Measurements from ENCODE around the gene RHOT2. TPM values are rescaled to one million over a fixed set of nuclear protein-coding genes. Genes with fewer than 3 reads are reported as not detected.
A peak's percentile ranks its signal among the peaks of the same experiment; 100 is the strongest.

Gene RHOT2
- total RNA-seq, 2 experiments from 2014 or later: 140 to 141 TPM

DNA sequence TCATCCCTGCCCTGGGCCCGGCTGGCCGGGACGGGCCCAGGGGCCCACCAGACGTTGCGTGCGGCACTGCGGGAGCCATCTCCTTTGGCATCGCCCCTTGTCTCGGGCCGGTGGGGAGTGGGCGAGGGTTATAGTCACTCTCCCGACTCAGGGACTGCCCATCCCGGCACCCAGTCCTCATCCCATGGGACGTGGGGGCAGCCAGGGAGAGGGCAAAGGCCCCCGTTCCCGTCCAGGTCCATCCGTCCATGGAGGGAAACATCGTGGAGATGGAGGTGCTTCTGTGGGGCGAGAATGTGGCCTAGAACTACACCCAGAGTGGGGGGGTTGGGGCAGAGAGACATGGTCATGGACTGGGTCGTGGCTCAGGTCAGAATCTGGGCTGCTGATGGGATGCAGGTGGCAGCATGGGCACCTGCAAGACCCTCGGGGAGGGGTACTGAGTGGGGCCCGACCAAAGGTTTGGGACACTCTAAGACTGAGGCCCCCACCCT lies 21.2 kb upstream of the RHOT2 start:
- Mint-ChIP-seq H3K27me3 (no peaks in the 10 kb centered on the region), H3K4me1 (peaks cover 33% of the 10 kb centered on the region), H3K4me3 (no peak overlapping the region), H3K36me3 (ENCODE audit: low read depth) (no peaks in the 10 kb centered on the region), H3K9me3 (no peaks in the 10 kb centered on the region), H3K27ac (no peak overlapping the region)
- ChIA-PET CTCF (no interaction called here), POLR2A (no interaction called here)
- DNase-seq: no peak

DNA sequence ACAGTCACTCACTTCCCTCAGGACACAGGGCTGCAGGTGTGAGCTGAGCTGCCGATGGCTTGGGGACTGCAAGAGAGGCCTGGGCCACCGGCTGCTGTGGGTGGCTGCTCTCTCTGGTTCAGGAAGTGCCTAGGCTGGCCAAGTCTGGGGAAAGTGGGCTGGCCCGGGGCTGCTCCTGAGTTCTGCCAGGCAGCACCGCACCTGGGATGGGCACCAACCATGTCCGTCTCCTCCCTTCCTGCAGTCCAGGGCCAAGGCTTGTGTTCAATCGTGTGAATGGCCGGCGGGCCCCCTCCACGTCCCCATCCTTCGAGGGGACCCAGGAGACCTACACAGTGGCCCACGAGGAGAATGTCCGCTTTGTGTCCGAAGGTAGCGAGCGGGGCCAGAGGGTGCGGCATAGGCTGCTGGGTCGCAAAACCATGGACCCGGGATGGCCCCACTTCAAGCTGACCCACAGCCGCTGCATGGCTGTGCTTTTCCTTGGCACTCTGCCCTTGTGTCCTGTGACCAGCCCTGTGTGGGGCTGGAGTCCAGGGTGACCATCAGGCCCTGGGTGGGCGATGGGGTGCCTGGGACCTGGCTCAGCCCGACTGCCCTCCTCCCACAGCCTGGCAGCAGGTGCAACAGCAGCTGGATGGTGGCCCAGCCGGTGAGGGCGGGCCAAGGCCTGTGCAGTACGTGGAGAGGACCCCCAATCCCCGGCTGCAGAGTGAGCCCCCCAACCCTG lies 20.6 kb upstream of the RHOT2 start:
- Mint-ChIP-seq H3K4me3 (no peak overlapping the region), H3K9me3 (no peaks in the 10 kb centered on the region), H3K4me1 (peaks cover 33% of the 10 kb centered on the region), H3K36me3 (ENCODE audit: low read depth) (no peaks in the 10 kb centered on the region), H3K27ac (no peak overlapping the region), H3K27me3 (no peaks in the 10 kb centered on the region)
- ChIA-PET POLR2A (interaction anchor here (0.7 to 3.0 kb wide), 4 partner anchors 9 to 32 kb away, joined by 3 to 18 read pairs (median 6); partner anchors contain the start of genes METTL26 and RHOT2), CTCF (interaction anchor here (0.8 to 1.4 kb wide), 5 partner anchors 9 to 59 kb away, joined by 3 to 9 read pairs (median 4); partner anchors contain the start of genes METTL26, RHBDL1 and STUB1)
- no peak for DNase-seq

DNA sequence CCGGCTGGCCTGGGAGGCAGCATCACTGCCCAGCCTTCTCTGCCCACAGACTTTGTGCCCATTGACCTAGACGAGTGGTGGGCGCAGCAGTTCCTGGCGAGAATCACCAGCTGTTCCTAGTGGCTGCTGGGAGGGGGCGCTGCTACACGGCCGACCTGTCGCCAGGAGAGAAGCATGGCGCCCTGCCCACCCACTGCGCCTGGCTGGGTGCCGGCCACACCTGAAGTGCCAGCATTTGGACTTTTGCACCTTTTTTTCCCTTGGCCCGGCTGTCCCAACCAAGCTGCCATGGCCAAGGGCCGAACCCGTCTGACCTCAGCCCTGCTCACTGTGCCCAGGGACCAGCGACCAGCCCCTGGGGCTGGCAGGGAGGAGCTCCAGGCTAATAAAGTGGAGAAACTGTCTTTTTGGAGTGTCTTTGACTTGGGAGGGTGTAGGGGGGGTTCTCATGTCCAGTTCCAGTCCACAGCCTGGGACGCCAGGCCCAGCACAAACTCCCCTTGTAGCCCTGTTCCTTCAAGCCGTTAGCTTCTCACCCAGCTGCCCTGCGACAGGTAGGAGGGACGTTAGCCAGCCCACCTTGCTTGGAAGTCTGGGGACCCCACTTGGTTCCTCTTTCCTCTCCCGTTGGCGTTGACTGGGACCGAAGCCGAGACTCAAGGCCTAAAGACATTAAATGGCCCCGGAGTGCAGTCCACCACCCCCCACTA lies 19.7 kb upstream of the RHOT2 start:
- POLR2A ChIA-PET: interaction anchor here (0.7 to 3.0 kb wide), 6 partner anchors 10 to 31 kb away, joined by 3 to 18 read pairs (median 6); partner anchors contain the start of genes METTL26, RHBDL1 and RHOT2
- Mint-ChIP-seq H3K36me3 (ENCODE audit: low read depth) (no peaks in the 10 kb centered on the region), H3K27ac (peak overlapping the region; percentile 64), H3K9me3 (no peaks in the 10 kb centered on the region), H3K4me1 (peaks cover 29% of the 10 kb centered on the region), H3K27me3 (no peaks in the 10 kb centered on the region), H3K4me3 (peak overlapping the region; percentile 74)
- CTCF ChIA-PET: interaction anchor here (0.8 to 1.4 kb wide), 7 partner anchors 9 to 59 kb away, joined by 3 to 9 read pairs (median 3); partner anchors contain the start of genes METTL26, RHBDL1, RHOT2 and STUB1
- DNase-seq: peak; percentile 57

DNA sequence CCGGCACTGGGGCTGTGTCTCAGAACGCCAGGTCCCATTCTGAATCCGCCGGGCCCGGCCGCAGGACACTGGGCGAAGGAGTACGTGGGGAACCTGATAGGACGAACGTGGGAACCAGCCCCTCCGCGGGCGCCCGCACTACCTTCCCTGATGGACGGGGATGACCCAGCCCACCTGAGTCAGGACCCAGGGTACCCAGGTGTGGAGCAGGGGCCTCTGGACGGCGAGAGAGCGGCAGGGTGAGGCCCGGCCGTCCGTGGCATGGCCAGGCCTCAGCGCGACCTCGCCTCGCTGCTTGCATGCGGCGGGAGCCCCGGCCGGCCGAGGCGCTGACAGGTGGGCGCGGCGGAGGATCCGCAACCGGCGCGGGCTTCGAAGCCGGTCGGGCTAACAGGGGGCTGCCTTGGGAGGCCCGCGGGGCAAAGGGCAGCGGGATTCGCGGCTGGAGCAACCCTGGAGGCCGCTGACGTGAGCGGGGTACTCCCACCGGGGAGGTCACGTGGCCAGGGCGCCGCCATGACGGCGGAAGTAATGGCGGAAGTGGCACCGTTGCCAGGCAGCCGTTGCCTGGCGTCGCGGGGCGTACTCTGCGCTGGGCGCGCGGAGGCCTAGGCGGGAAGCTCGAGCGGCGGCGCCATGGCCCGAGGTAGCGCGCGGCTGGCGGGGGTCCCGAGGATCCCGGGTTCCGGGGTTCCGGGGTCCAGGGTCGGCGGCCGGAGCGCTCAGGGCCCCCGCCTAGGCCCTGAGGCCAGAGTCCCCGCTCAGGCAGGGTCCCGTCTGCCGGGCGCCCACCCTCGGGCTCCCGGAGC lies 18.9 kb upstream of the RHOT2 start, which contains the start of gene WDR90:
WDR90 (plus strand) TSS at position 585 of the 809 bp plus-strand sequence; CDS start at position 637, 52 bp downstream.
- Mint-ChIP-seq H3K36me3 (ENCODE audit: low read depth) (no peaks in the 10 kb centered on the region), H3K4me3 (peak within 1 kb of the TSS; percentile 75), H3K9me3 (no peaks in the 10 kb centered on the region), H3K27me3 (no peaks in the 10 kb centered on the region), H3K27ac (peak within 1 kb of the TSS; percentile 64), H3K4me1 (peaks cover 28% of the 10 kb centered on the region)
- POLR2A ChIA-PET: interaction anchor here (0.8 to 3.0 kb wide), 12 partner anchors 11 to 298 kb away, joined by 3 to 18 read pairs (median 4); partner anchors contain the start of genes CAPN15, METTL26, RHBDL1 and RHOT2
- peak; percentile 95 for DNase-seq
- CTCF ChIA-PET: interaction anchor here (0.8 to 1.4 kb wide), 8 partner anchors 8 to 60 kb away, joined by 3 to 9 read pairs (median 3); partner anchors contain the start of genes METTL26, RHOT2 and STUB1

DNA sequence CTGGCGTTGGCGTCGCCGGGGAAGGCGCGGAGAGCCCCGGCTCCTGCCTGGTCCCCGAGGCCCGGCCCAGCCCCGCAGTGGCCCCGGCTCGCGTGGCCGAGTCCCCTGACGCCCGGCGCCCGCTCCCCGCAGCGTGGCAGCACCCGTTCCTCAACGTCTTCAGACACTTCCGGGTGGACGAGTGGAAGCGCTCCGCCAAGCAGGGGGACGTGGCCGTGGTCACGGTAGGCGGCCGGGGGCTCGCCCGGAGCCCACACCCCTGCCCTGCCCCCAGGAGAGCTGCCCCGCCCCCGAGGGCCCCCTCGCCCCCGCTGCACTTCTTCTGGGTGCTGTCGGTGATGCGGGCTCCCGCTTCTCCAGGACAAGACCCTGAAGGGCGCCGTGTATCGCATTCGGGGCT lies 18.3 kb upstream of the RHOT2 start:
- peaks cover 23% of the 10 kb centered on the region for H3K4me1 Mint-ChIP-seq
- DNase-seq: peak; percentile 26
- POLR2A ChIA-PET: interaction anchor here (0.8 to 3.0 kb wide), 12 partner anchors 11 to 298 kb away, joined by 3 to 18 read pairs (median 4); partner anchors contain the start of genes CAPN15, JMJD8, METTL26 and RHBDL1
- H3K27me3 Mint-ChIP-seq: no peaks in the 10 kb centered on the region
- no peaks in the 10 kb centered on the region for H3K36me3 Mint-ChIP-seq (ENCODE audit: low read depth)
- peak overlapping the region; percentile 16 for H3K27ac Mint-ChIP-seq
- H3K9me3 Mint-ChIP-seq: no peaks in the 10 kb centered on the region
- CTCF ChIA-PET: interaction anchor here (0.8 to 1.0 kb wide), 3 partner anchors 11 to 18 kb away, joined by 3 read pairs; partner anchors contain the start of genes METTL26 and RHOT2
- peak overlapping the region; percentile 75 for H3K4me3 Mint-ChIP-seq

DNA sequence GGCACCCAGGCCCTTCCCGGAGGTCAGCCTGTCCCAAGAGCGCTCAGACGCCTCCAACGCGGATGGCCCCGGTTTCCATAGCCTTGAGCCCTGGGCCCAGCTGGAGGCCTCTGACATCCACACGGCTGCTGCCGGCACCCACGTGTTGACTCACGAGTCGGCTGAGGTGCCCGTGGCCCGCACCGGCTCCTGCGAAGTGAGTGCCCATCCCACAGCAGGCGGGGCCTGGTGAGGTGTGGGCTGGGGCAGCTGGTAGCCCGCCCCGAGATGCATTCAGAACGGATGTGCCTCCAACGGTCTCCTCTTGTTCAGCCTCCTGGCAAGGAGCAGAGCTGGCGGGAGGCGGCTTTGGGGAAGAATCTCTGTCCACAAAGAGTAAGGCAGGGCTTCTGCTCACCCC lies 16.1 kb upstream of the RHOT2 start:
- peaks cover 19% of the 10 kb centered on the region for H3K4me1 Mint-ChIP-seq
- H3K4me3 Mint-ChIP-seq: no peak overlapping the region
- H3K27ac Mint-ChIP-seq: no peak overlapping the region
- POLR2A ChIA-PET: interaction anchor here (1.5 kb wide), 1 partner anchor 10 kb away, joined by 4 read pairs; the partner anchor contains the start of gene MCRIP2
- H3K36me3 Mint-ChIP-seq (ENCODE audit: low read depth): no peaks in the 10 kb centered on the region
- no peaks in the 10 kb centered on the region for H3K27me3 Mint-ChIP-seq
- CTCF ChIA-PET: interaction anchor here (0.7 kb wide), 1 partner anchor 14 kb away, joined by 3 read pairs; no protein-coding TSS in a partner anchor
- H3K9me3 Mint-ChIP-seq: no peaks in the 10 kb centered on the region
- no peak for DNase-seq

DNA sequence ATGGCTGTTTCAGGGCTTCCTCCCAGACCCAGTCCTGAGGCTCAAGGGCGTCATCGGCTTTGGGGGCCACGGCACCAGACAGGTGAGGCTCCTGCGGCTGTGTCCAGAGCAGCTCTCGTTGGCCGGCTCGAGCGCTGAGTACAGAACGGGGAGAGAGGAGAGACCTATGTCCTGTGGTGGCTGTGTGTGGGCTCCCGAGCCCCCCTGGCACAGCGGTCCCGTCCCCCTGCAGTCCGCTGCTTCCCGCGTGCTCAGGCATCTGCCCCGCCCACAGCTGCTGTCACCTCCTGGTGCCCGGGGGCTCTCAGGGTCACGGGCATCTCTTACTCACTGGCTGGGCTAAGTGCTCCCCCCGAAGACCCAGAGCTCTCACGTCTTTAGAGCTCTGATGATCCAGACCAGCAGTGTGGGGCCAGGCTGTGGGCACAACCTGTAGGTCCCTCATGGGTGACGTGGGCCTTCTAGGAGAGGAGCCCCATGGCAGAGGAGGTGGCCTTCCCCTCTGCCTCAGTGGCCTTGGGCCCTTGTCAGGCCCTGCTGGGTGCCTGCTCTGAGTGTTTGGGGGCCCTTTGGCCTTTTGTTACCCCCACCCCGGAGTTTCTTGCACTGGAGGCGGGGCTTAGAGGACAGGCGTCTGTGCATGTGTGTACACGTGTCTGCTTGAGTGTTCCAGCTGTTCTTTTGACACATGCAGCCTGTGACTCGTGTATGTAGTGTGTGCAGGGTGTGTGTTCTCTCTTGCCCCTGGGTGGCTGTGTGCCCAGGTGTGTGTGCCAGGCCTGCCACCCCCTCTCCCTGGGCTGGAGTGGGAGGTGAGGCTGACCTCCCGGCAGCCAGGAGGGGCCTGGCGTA lies 15.3 kb upstream of the RHOT2 start:
- no peak overlapping the region for H3K27ac Mint-ChIP-seq
- no peak for DNase-seq
- H3K27me3 Mint-ChIP-seq: no peaks in the 10 kb centered on the region
- no peaks in the 10 kb centered on the region for H3K36me3 Mint-ChIP-seq (ENCODE audit: low read depth)
- H3K9me3 Mint-ChIP-seq: no peaks in the 10 kb centered on the region
- no peak overlapping the region for H3K4me3 Mint-ChIP-seq
- CTCF ChIA-PET: interaction anchor here (0.7 kb wide), 1 partner anchor 13 kb away, joined by 3 read pairs; no protein-coding TSS in a partner anchor
- POLR2A ChIA-PET: interaction anchor here (1.5 kb wide), 1 partner anchor 11 kb away, joined by 4 read pairs; the partner anchor contains the start of gene MCRIP2
- peaks cover 15% of the 10 kb centered on the region for H3K4me1 Mint-ChIP-seq

DNA sequence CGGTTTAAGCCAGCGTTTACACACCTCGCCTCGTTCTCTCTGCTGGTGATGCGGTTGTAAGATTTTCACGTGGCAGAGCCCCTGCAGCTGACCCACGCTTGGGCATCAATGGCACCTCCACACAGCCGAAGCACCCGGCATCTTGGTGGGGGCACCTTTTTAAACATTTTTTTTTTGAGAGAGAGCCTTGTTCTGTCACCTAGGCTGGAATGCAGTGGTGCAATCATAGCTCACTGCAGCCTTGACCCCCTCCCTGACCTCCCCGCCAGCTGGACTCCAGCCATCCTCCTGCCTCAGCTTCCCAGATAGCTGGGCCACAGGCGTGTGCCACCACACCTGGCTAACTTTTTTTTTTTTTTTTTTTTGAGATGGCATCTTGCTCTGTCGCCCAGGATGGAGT lies 13.9 kb upstream of the RHOT2 start:
- H3K27me3 Mint-ChIP-seq: no peaks in the 10 kb centered on the region
- CTCF ChIA-PET: interaction anchor here (0.7 kb wide), 2 partner anchors 12 to 134 kb away, joined by 5 to 6 read pairs; partner anchors contain the start of genes CHTF18, MCRIP2 and RPUSD1
- DNase-seq: no peak
- H3K9me3 Mint-ChIP-seq: no peaks in the 10 kb centered on the region
- POLR2A ChIA-PET: no interaction called here
- H3K4me3 Mint-ChIP-seq: no peak overlapping the region
- H3K27ac Mint-ChIP-seq: no peak overlapping the region
- peaks cover 7% of the 10 kb centered on the region for H3K4me1 Mint-ChIP-seq
- no peaks in the 10 kb centered on the region for H3K36me3 Mint-ChIP-seq (ENCODE audit: low read depth)

DNA sequence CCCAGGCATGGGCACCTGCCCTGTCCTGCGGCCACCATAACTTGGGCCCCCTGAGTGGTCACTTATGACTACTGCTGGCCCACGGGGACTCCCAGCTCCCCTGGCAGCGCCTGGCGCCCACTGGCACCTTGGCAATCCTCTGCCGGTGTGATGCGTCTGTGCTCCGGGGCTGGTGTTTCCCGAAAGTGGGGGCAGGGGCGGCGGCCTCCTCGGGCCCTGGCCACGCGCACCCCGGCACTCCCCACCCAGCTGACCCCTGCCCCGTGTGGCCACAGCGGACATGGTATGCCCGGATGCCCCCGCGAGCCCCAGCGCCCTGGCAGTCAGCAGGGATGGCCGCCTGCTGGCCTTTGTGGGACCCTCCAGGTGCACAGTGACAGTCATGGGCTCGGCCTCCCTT lies 10.4 kb upstream of the RHOT2 start:
- no peaks in the 10 kb centered on the region for H3K27me3 Mint-ChIP-seq
- H3K9me3 Mint-ChIP-seq: no peaks in the 10 kb centered on the region
- CTCF ChIA-PET: interaction anchor here (0.9 kb wide), 1 partner anchor 9 kb away, joined by 3 read pairs; no protein-coding TSS in a partner anchor
- no peak for DNase-seq
- no peak overlapping the region for H3K4me3 Mint-ChIP-seq
- H3K4me1 Mint-ChIP-seq: peaks cover 2% of the 10 kb centered on the region
- POLR2A ChIA-PET: no interaction called here
- no peaks in the 10 kb centered on the region for H3K36me3 Mint-ChIP-seq (ENCODE audit: low read depth)
- no peak overlapping the region for H3K27ac Mint-ChIP-seq

DNA sequence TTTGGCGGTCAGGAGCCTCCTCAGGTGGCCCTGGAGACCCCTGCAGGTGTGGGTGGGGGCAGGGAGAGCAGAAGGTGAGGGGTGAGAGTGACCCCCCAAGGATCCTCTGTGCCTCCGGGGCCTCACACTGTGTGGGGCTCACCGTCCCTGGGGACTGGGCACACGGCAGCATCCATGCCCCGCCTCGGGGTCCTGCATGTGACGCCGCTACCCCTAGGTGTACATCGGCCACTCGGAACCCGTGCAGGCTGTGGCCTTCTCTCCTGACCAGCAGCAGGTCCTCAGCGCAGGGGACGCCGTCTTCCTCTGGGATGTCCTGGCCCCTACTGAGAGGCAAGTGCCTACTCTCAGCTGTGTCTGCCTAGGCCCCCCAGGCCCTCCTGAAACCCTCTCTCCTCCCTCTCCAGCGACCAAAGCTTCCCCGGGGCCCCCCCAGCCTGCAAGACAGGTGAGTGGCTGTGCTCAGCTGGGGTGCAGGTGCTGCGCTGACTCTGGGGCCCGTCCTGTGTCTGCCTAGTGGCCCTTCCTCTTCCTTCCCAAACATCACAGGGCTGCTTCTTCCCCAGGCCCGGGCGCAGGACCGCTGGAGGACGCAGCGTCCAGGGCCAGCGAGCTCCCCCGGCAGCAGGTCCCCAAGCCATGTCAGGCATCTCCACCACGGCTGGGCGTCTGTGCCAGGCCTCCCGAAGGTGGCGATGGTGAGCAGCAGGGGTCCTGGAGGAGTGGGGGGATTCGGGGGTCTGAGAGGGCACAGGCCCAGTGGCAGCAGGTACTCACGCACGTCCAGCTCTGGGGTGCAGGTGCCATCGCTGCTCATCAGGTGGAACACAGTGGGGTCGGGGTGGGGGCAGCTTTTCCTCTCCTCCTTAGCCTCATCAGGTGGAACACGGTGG lies 9.0 kb upstream of the RHOT2 start:
- Mint-ChIP-seq H3K4me1 (peaks cover 2% of the 10 kb centered on the region), H3K4me3 (no peak overlapping the region), H3K9me3 (no peaks in the 10 kb centered on the region), H3K27me3 (no peaks in the 10 kb centered on the region), H3K36me3 (ENCODE audit: low read depth) (peaks cover 6% of the 10 kb centered on the region), H3K27ac (no peak overlapping the region)
- CTCF ChIA-PET: interaction anchor here (1.0 kb wide), 1 partner anchor 9 kb away, joined by 3 read pairs; the partner anchor contains the start of gene RHOT2
- POLR2A ChIA-PET: no interaction called here
- no peak for DNase-seq

All from activated CD4-positive, alpha-beta memory T cell treated with anti-CD3 and anti-CD28 coated beads, Interleukin-2, amount 10 ng/mL, durations not matched to agents 7 days and 5 days (primary cell).